NCI-H1694 (cell line): ENCODE results near the gene OR10P1.

Experiments
- DNase-seq: peaks from one replicate; lab custom pipeline; 2025; lab: John Stamatoyannopoulos, UW

The OR10P1 gene

DNA sequence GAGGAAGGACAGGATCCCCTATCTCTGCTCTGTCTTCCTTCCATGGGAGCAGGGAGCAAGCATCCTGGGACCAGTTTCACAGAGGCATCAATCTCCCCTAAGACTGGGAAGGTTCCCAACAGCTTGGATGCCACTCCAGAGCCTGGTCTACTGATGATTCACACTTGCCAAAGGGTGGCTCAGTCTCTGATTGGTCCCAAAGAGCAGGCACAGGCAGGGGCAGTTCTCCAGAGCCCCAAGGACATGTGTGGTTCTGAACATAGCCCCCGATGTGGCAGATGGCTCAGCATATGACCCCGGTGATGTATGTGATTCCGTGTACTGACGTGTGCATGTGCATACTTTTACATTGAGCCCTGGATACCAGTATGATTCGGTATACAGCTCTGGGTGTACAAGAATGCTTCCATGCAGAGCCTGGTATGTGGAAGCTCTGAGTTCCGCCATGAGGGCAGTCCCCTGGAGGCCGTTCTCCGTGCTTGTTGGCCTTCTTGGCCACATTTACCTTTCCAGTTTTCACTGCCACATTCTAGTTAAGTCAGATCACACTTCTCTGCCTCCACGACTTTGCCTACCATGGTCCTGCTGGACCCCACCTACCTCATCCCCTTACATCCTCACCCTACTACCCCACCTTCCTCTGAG lies 49.8 kb downstream of the OR10P1 start:
- DNase-seq, result no peak
